ENCODE measurements around the gene NRARP.

NRARP gene

GRCh38 chr9:137326445-137327065 lies 24.5 kb upstream of the NRARP start:
- H3K4me3 ChIP-seq (ENCODE audit: low read depth, low read length): no peak overlapping the region
- no peak for TF ChIP-seq CTCF (IDR thresholded peaks at IDR 0.05; ENCODE audit: low read depth, low read length)

- no peak for TF ChIP-seq CTCF (IDR thresholded peaks at IDR 0.05; ENCODE audit: low read depth, low read length)
- H3K4me3 ChIP-seq (ENCODE audit: low read depth, low read length): no peak overlapping the region
These were observed 23.7 kb upstream of the NRARP start for GRCh38 chr9:137325799-137326198.

GRCh38 chr9:137325124-137325523 lies 23.1 kb upstream of the NRARP start:
- TF ChIP-seq CTCF (IDR thresholded peaks at IDR 0.05; ENCODE audit: low read depth, low read length): no peak
- H3K4me3 ChIP-seq (ENCODE audit: low read depth, low read length): no peak overlapping the region

- H3K4me3 ChIP-seq (ENCODE audit: low read depth, low read length): no peak overlapping the region
- no peak for TF ChIP-seq CTCF (IDR thresholded peaks at IDR 0.05; ENCODE audit: low read depth, low read length)
These were observed 21.7 kb upstream of the NRARP start for GRCh38 chr9:137323531-137324331.

- no peak overlapping the region for H3K4me3 ChIP-seq (ENCODE audit: low read depth, low read length)
- no peak for TF ChIP-seq CTCF (IDR thresholded peaks at IDR 0.05; ENCODE audit: low read depth, low read length)
These were observed 19.8 kb upstream of the NRARP start for GRCh38 chr9:137321726-137322361.

GRCh38 chr9:137320555-137321384 lies 18.7 kb upstream of the NRARP start:
- no peak for TF ChIP-seq CTCF (IDR thresholded peaks at IDR 0.05; ENCODE audit: low read depth, low read length)
- no peak overlapping the region for H3K4me3 ChIP-seq (ENCODE audit: low read depth, low read length)
